ENCODE measurements around the gene HOXC10. TPM values are rescaled to one million over a fixed set of nuclear protein-coding genes. Genes with fewer than 3 reads are reported as not detected.

Gene HOXC10
- total RNA-seq (not detected), polyA plus RNA-seq (not detected)
- long read RNA-seq, donor 1: 0 reads
- long read RNA-seq, donor 2: 0 reads
- long read RNA-seq, donor 3: 0 reads
- long read RNA-seq, donor 4: 0 reads
- long read RNA-seq, donor 5: 0 reads
- long read RNA-seq, donor 6: 0 reads
- long read RNA-seq, donor 7: 0 reads
- long read RNA-seq, donor 8: 0 reads
- long read RNA-seq, donor 9: 0 reads
- long read RNA-seq, donor 10, partial matches to known transcripts: 0 of 2 reads
- long read RNA-seq, donor 10, other reads (novel, unspliced or antisense): 0 of 2 reads

- peaks cover 0 to 17% (median 1%) of the 10 kb centered on the region in 4 donors for H3K9me3 ChIP-seq
- peaks cover 15 to 42% (median 33%) of the 10 kb centered on the region in 4 donors for H3K4me1 ChIP-seq
- 5 to 10% (median 8%) methylated on average over 26 to 55 of the region's 55 CpGs for WGBS, 5 donors
- TF ChIP-seq POLR2A (IDR thresholded peaks at IDR 0.05): no peak
- TF ChIP-seq, protein P1, sequence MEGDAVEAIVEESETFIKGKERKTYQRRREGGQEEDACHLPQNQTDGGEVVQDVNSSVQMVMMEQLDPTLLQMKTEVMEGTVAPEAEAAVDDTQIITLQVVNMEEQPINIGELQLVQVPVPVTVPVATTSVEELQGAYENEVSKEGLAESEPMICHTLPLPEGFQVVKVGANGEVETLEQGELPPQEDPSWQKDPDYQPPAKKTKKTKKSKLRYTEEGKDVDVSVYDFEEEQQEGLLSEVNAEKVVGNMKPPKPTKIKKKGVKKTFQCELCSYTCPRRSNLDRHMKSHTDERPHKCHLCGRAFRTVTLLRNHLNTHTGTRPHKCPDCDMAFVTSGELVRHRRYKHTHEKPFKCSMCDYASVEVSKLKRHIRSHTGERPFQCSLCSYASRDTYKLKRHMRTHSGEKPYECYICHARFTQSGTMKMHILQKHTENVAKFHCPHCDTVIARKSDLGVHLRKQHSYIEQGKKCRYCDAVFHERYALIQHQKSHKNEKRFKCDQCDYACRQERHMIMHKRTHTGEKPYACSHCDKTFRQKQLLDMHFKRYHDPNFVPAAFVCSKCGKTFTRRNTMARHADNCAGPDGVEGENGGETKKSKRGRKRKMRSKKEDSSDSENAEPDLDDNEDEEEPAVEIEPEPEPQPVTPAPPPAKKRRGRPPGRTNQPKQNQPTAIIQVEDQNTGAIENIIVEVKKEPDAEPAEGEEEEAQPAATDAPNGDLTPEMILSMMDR (IDR thresholded peaks at IDR 0.05): peak in 4 of 7 experiments; percentile 13 to 43 (median 26)
- H3K27me3 ChIP-seq: peaks cover 78 to 100% (median 99%) of the 10 kb centered on the region in 3 donors
- intact Hi-C loops (cut with DNase I; ENCODE audit: low total_unique reads): no loop called here
- H3K36me3 ChIP-seq: no peaks in the 10 kb centered on the region
- DNase-seq: peak; percentile 73 to 94
- H3K27ac ChIP-seq: no peak within 1 kb of the TSS
- peak within 1 kb of the TSS in 2 of 4 donors; percentile 24 to 30 for H3K4me3 ChIP-seq
Measured at GRCh38 chr12:53984901-53985691, at the start of gene HOXC10. Gene HOXC10 (plus strand): TSS chr12:53985146. CDS start chr12:53985260, 114 bp downstream.

DNA sequence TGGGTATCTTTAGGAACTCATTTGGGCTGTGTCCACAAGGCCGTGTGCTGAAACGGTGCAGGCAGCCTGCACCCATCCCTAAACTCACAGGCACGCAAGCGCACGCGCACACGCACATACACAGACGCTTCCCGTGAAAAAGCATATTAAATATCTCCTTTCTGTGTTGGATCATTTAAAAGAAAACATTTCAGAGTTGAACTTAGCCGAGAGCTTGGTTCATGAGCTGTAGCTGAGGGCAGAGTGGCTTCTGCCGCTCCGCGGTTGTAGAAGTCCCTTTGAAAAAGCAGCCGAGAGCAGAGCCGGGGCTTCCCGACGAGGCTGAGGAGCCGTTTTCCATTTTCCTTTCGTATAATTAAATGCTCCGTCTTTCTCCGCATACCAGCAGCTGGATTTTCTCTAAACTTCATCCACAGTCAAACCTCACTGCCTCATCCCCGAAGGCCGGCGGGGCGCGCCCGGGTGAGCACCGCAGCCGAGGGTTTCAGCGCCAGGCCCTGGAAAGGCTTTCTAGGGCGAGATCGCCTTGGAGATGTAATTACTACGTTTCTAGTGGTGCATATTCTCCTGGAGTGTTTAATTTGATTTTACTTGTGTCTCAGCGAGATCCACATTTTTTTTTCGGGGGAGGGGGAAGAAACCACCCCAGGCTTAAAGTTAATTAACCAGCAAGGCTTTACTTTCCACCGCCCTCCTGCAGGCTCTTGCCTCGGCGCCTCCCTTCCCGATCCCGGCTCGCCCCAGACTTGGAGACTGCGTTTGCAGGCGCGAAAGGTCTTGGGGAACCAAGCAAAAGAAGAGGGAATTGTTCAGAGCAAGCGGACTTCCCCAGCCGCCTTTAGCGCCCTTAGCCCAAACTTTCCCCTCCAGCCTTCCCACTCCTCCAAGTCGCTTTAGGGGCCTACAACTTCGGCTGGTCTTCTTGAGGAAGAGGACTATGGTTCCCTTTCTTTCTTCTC lies 49.3 kb upstream of the HOXC10 start:
- H3K9me3 ChIP-seq: peaks cover 0 to 5% (median 2%) of the 10 kb centered on the region in 4 donors
- intact Hi-C loops (cut with DNase I; ENCODE audit: low total_unique reads): no loop called here
- H3K4me1 ChIP-seq: peaks cover 0 to 34% (median 19%) of the 10 kb centered on the region in 4 donors
- peaks cover 43 to 100% (median 97%) of the 10 kb centered on the region in 3 donors for H3K27me3 ChIP-seq
- DNase-seq: no peak
- no peak overlapping the region for H3K27ac ChIP-seq
- peak overlapping the region in 2 of 4 donors; percentile 1 to 5 for H3K4me3 ChIP-seq
- no peaks in the 10 kb centered on the region for H3K36me3 ChIP-seq
- TF ChIP-seq POLR2A (IDR thresholded peaks at IDR 0.05): no peak
- TF ChIP-seq, protein P1 (IDR thresholded peaks at IDR 0.05): no peak
- no peak for TF ChIP-seq EP300 (IDR thresholded peaks at IDR 0.05)
- TF ChIP-seq POLR2AphosphoS5 (IDR thresholded peaks at IDR 0.05): no peak
- 7 to 10% (median 8%) methylated on average over 49 of the region's 49 CpGs for WGBS, 5 donors

- H3K9me3 ChIP-seq: no peaks in the 10 kb centered on the region
- DNase-seq: no peak
- peaks cover 0 to 34% (median 19%) of the 10 kb centered on the region in 4 donors for H3K4me1 ChIP-seq
- no peak overlapping the region for H3K4me3 ChIP-seq
- WGBS, 5 donors: 15 to 19% (median 17%) methylated on average over 7 to 12 of the region's 12 CpGs
- peaks cover 42 to 100% (median 94%) of the 10 kb centered on the region in 3 donors for H3K27me3 ChIP-seq
- no peaks in the 10 kb centered on the region for H3K36me3 ChIP-seq
- intact Hi-C loops (cut with DNase I; ENCODE audit: low total_unique reads): no loop called here
- no peak overlapping the region for H3K27ac ChIP-seq
- TF ChIP-seq POLR2A (IDR thresholded peaks at IDR 0.05) (no peak), POLR2AphosphoS5 (IDR thresholded peaks at IDR 0.05) (no peak), EP300 (IDR thresholded peaks at IDR 0.05) (no peak)
- TF ChIP-seq, protein P1 (IDR thresholded peaks at IDR 0.05): no peak
Measured at GRCh38 chr12:53937099-53937498, 47.8 kb upstream of the HOXC10 start.
